ENCODE measurements around the gene TPST1.

DNA sequence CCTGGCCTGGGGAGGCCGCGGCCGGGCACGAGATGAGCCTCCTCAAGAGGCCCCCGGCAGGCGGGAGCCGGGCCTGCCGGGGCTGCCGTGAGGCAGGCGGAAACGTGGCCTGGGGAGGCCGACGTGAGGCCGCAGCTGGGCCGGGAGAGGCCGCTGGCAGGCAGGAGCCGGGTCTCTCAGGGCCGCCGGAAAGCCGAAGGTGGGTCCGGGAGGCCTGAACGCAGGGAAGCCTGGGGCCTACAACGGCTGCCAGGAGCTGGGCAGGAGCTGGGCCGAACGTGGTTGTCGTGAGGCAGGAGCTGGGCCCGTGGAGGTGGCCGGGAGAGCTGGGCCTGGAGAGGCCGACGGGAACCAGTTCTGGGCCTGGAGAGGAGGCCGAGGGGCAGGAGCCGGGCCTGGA is 171.9 kb downstream of the TPST1 start:
- TF ChIP-seq, protein P1, sequence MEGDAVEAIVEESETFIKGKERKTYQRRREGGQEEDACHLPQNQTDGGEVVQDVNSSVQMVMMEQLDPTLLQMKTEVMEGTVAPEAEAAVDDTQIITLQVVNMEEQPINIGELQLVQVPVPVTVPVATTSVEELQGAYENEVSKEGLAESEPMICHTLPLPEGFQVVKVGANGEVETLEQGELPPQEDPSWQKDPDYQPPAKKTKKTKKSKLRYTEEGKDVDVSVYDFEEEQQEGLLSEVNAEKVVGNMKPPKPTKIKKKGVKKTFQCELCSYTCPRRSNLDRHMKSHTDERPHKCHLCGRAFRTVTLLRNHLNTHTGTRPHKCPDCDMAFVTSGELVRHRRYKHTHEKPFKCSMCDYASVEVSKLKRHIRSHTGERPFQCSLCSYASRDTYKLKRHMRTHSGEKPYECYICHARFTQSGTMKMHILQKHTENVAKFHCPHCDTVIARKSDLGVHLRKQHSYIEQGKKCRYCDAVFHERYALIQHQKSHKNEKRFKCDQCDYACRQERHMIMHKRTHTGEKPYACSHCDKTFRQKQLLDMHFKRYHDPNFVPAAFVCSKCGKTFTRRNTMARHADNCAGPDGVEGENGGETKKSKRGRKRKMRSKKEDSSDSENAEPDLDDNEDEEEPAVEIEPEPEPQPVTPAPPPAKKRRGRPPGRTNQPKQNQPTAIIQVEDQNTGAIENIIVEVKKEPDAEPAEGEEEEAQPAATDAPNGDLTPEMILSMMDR (IDR thresholded peaks at IDR 0.05 in 4 of 5, conservative IDR thresholded peaks at IDR 0.05 in 1 of 5), result no peak
- no peak for TF ChIP-seq POLR2A (IDR thresholded peaks at IDR 0.05)
